Peyer's patch (tissue), 4 donors: Measurements from ENCODE around the gene MYBBP1A.

ENCODE experiments used
- CTCF ChIP-seq, 6 experiments: fragments of 450-650 bp in 4 of 6; fragments of 200-600 bp in 2 of 6; sonication (generic) in 1 of 6; IDR thresholded peaks; one replicate each; pipeline ENCODE4 v1.5.1; 2017 to 2019; ENCODE audit warnings: antibody characterized with exemption in 6 of 6, mild to moderate bottlenecking in 3 of 6, moderate library complexity in 1 of 6
- POLR2A ChIP-seq, 2 donors: fragments of 450-650 bp; IDR thresholded peaks; one replicate each; pipeline ENCODE4 v1.5.1; 2017; ENCODE audit warnings: antibody characterized with exemption in 2 of 2, mild to moderate bottlenecking in 2 of 2, moderate library complexity in 2 of 2

- TF ChIP-seq CTCF (IDR thresholded peaks at IDR 0.05) (no peak), POLR2A (IDR thresholded peaks at IDR 0.05) (no peak)
These were observed 44.5 kb upstream of the MYBBP1A start for GRCh38 chr17:4599505-4600281.
